ENCODE data around the gene MBNL2. TPM values are rescaled to one million over a fixed set of nuclear protein-coding genes. Genes with fewer than 3 reads are reported as not detected.

The MBNL2 gene
- total RNA-seq, 1 experiment from 2014 or later: 0.17 TPM

DNA sequence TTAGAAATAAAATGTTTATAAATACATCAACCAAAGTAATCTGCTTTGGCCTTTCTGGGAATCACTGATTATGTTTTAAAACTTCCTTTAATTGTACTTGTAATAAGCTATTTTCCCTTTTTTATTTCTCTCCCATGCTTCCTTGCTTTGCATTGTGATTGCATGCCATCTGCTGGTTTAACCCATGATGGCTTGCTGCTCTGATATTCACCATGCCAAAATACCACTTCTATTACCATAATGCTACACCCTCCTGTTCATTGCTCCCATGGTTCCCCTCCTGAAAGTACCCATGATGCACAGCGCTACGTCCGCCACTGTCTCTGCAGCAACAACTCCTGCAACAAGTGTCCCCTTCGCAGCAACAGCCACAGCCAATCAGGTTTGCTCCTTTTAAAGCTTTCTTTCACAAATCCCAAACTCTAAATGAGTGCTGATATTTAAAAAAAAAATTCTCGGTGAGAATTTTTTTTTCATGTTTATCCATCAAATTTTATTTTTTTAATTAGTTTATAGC is 144.1 kb downstream of the MBNL2 start:
- Histone ChIP-seq H2BK120ac (ENCODE audit: low read depth, low read length, poor library complexity, severe bottlenecking) (no peak overlapping the region), H4K8ac (replicated peaks; ENCODE audit: insufficient read length, low read depth, low read length) (no peak overlapping the region), H3K56ac (ENCODE audit: insufficient read length, low read depth, low read length) (no peak overlapping the region), H3K4me1 (ENCODE audit: insufficient read depth, low read length) (no peaks in the 10 kb centered on the region), H3K9me3 (ENCODE audit: control insufficient read depth, low read depth, low read length) (no peaks in the 10 kb centered on the region), H2BK15ac (ENCODE audit: low read depth, low read length) (no peak overlapping the region), H3K23me2 (ENCODE audit: insufficient read length, low read depth, low read length, poor library complexity, severe bottlenecking) (no peaks in the 10 kb centered on the region), H4K5ac (ENCODE audit: insufficient read length, low read depth, low read length) (no peak overlapping the region), H3K79me1 (ENCODE audit: insufficient read depth, low read depth, low read length, poor library complexity, severe bottlenecking) (no peaks in the 10 kb centered on the region), H3K18ac (ENCODE audit: insufficient read length, low read depth, low read length) (no peak overlapping the region), H3K27ac (ENCODE audit: insufficient read length, low read depth, low read length) (no peak overlapping the region), H3K4ac (ENCODE audit: low read depth, low read length) (no peak overlapping the region), H2BK12ac (ENCODE audit: insufficient read length, low read depth, low read length) (no peak overlapping the region), H3K27me3 (ENCODE audit: insufficient read depth, low read length) (no peaks in the 10 kb centered on the region), H2AFZ (ENCODE audit: low read length) (no peak overlapping the region), H3K9ac (ENCODE audit: extremely low read depth, insufficient read length, low read length) (no peak overlapping the region), H3K79me2 (ENCODE audit: insufficient read depth, low read length) (no peaks in the 10 kb centered on the region), H4K91ac (ENCODE audit: insufficient read length, low read depth, low read length) (no peak overlapping the region), H4K20me1 (ENCODE audit: control insufficient read depth, insufficient read depth, insufficient read length) (no peaks in the 10 kb centered on the region), H2BK20ac (ENCODE audit: low read depth, low read length, poor library complexity, severe bottlenecking) (no peak overlapping the region), H2BK5ac (ENCODE audit: insufficient read length, low read length) (no peak overlapping the region), H3K14ac (ENCODE audit: insufficient read depth, low read length) (no peak overlapping the region), H3K23ac (ENCODE audit: insufficient read length, low read depth, low read length) (no peak overlapping the region), H2AK5ac (ENCODE audit: insufficient read length, low read length) (no peak overlapping the region), H3K4me2 (ENCODE audit: insufficient read depth, insufficient read length, low read length) (no peak overlapping the region), H3T11ph (ENCODE audit: low read length) (no peak overlapping the region)
- no CpG with 5 or more reads among the region's 5 CpGs for WGBS (ENCODE audit: extremely low coverage, insufficient read length, low lambda C conversion rate)
- Mint-ChIP-seq H3K27ac (no peak overlapping the region), H3K36me3 (ENCODE audit: insufficient read depth in 1 of 3, low read depth in 3 of 3) (no peaks in the 10 kb centered on the region), H3K27me3 (ENCODE audit: low read depth) (peaks cover 4% of the 10 kb centered on the region), H3K4me3 (no peak overlapping the region), H3K9me3 (no peaks in the 10 kb centered on the region), H3K4me1 (peaks cover 6 to 8% of the 10 kb centered on the region in 2 experiments)
- DNase-seq: no peak
- TF ChIP-seq, protein P1, sequence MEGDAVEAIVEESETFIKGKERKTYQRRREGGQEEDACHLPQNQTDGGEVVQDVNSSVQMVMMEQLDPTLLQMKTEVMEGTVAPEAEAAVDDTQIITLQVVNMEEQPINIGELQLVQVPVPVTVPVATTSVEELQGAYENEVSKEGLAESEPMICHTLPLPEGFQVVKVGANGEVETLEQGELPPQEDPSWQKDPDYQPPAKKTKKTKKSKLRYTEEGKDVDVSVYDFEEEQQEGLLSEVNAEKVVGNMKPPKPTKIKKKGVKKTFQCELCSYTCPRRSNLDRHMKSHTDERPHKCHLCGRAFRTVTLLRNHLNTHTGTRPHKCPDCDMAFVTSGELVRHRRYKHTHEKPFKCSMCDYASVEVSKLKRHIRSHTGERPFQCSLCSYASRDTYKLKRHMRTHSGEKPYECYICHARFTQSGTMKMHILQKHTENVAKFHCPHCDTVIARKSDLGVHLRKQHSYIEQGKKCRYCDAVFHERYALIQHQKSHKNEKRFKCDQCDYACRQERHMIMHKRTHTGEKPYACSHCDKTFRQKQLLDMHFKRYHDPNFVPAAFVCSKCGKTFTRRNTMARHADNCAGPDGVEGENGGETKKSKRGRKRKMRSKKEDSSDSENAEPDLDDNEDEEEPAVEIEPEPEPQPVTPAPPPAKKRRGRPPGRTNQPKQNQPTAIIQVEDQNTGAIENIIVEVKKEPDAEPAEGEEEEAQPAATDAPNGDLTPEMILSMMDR (conservative IDR thresholded peaks at IDR 0.05): no peak; the same call in 2 of the 3 replicates

Data from H9 (cell line).